GM10847 (cell line): Measurements from ENCODE around the gene ATXN2L.
A peak's percentile ranks its signal among the peaks of the same experiment; 100 is the strongest.

ENCODE experiments used
- POLR2A ChIP-seq: IDR thresholded peaks from 2 replicates; pipeline ENCODE4 v1.6.1; 2011; ENCODE audit not compliant: insufficient read length; ENCODE audit errors: extremely low read depth

ATXN2L gene

DNA sequence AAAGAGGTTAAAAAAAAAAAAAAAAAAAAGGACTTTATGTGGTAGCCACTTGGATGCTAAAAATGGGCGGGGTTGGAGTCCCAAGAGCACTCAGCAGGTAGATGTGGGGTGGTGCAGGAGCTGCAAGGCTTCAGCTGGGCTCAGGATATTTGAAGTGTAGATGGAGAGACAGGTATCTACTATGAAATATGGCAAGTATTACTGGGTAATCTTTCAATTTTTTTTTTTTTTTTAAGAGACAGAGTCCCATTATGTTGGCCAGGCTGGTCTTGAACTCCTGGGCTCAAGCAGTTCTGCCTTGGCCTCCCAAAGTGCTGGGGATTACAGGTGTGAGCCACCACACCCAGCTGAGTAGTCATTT is 15.7 kb downstream of the ATXN2L start:
- no peak for TF ChIP-seq POLR2A

DNA sequence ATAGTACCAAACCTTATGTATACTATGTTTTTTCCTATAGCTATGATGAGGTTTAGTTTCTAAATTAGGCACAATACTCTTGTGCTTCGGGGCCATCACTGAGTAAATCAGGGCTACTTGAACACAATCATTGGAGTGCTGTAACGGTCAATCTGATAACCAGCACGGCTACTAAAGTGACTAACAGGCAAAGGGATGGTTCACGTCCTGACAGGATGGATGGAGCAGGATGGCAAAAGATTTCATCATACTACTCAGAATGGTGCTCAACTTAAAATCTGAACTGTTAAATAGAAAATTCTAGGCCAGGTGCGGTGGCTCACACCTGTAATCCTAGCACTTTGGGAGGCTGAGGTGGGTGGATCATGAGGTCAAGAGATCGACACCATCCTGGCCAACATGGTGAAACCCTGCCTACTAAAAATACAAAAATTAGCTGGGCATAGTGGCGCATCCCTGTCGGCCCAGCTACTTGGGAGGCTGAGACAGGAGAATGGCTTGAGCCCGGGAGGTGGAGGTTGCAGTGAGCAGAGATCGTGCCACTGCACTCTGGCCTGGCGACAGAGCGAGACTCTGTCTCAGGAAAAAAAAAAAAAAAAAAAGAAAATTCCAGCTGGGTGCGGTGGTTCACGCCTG is 16.3 kb downstream of the ATXN2L start:
- TF ChIP-seq POLR2A, result no peak

DNA sequence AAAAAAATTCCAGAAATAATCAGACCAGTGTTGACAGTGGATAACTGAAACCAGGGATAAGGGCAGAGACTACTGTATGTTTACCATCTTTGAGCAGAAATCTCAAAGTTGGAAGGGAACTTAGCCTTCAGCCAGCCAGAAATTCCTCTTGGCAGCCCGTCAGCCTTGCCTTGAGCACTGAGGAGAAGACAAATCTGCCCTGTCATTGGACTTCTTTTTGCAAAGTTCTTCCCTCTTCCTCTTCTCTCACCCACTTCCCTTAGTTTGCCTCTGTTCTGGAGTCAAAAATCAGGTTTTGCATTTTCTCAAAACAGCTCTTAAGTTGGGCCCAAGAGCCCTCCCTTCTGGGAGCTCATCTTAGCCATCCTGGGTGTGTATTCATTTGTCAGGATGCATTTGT is 17.1 kb downstream of the ATXN2L start:
- TF ChIP-seq POLR2A, result no peak

DNA sequence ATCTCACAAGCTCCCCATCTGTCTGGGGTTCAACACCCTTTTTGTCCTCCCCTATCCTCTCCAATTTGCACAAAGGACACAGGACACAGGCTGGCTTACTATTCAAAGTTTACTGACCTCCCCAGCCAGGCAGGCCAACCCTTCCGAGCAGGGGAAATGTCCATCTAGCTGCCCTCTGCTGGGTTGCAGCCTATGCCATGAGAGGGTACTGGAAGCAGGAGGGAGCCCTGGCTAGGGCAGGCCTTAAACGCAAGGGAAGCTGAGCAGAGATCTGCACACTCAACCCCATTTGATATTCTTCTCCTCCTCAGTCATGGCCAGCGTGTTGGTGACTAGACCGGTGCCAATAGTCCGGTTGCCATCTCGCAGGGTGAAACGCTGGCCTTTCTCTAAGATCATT is 19.9 kb downstream of the ATXN2L start:
- no peak for TF ChIP-seq POLR2A

GRCh38 chr16:28843766-28844165 is 21.0 kb downstream of the ATXN2L start:
- TF ChIP-seq POLR2A, result no peak

DNA sequence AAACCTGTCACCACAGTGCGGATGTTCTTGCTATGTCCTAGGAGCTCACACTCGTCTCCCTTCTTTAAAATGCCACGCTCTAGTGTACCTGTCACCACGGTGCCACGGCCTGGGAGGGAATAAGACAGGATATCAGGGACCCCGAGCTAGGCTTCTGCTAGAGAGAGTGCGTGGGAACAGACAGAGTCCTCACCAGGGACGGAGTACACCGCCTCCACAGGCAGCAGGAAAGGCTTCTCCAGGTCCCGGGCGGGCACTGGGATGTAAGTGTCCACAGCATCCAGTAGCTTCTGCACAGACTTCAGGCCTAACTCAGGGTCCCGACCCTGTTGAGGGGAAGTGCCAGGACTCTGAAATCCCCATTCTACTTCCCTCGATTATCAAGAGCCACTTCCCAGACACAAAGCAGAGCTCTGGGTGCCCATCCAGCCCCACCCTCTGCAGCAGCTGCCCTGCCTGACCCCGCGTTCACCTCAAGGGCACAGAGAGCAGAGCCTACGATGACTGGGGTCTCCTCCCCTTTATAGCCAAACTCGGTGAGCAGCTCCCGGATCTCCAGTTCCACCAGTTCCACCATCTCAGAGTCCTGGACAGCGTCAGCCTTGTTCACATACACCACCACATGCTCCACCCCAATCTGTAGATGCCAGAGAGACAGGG is 21.6 kb downstream of the ATXN2L start:
- TF ChIP-seq POLR2A, result no peak

DNA sequence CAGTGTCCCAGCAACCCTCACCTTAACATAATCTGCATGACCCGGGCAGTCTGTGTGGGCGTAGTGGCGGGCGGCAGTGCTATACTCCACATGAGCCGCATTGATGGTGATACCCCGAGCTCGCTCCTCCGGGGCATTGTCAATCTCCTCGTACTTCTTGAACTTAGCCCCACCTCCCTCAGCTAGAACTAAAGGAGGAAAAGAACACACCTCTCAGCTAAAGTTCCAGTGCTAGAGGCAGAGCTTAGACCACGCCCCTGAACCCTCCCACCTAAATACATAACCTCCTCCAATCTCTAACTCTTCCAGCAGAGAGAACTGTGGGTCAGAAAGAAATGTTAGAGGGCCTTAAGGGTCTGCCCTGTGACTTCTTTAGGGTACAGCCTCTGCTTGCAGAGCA is 22.5 kb downstream of the ATXN2L start:
- TF ChIP-seq POLR2A, result no peak

- no peak for TF ChIP-seq POLR2A
These were observed 22.9 kb downstream of the ATXN2L start for GRCh38 chr16:28845761-28846079.

DNA sequence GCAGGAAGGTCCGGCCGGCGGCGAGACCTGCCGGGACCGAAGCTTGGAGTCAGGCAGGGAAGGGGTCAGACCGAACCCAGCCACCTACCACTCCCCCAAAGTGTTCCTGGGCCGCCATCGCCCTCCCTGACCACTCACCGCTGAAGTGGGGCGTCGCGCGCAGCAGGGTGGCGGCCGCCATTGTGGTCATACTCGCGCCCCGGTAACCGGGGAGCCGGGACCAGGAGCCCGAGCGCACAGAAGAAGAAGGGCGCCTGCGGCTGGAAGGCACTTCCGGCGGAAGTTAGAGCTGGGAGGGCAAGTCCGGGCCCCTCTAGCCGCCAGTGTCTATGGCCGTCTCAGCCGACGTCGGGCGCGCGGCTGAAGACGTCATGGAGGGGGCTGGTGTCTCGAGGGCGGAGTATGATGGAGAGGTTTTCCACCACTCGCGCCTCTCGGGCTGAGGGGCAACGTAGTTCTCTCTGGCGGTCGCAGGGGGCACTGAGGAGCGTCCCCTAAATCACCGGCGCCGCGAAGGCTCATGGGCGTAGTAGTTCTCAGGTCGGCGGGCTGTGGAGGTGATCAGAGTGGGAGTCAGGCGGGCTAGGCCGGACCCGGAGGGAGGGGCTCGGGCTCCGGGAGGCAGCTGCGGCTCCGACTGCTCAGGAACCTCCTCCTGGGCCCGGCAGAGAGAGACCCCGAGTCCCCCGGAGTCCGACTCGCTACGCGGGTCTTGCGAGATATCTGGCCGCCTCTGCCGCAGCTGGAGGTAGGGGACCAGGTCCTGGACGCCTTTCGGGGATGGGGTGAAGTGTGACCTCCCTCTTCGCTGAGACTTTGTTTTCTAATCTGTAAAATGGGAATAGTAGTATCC is 23.5 kb downstream of the ATXN2L start, which contains the start of gene TUFM:
TUFM (minus strand) TSS at position 269 of the 853 bp plus-strand sequence; CDS start at position 190, 79 bp downstream.
- TF ChIP-seq POLR2A, result peak; percentile 75

DNA sequence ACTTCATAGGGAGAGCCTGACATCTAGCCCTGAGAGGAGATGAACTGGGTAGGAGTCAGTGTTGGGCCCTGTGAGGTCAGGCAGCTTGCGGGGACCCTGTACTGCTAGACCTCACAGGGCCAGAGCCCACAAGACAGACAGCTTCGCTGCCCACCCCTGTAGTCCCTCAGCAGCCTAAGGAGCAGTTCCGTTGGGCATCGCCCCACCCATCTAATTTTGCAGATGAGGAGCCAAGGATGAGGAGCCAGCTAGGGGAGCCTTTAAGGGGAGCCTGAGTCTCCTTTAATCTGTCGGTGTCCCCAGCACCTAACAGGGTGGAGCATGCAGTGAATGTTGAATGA is 24.1 kb downstream of the ATXN2L start:
- no peak for TF ChIP-seq POLR2A

DNA sequence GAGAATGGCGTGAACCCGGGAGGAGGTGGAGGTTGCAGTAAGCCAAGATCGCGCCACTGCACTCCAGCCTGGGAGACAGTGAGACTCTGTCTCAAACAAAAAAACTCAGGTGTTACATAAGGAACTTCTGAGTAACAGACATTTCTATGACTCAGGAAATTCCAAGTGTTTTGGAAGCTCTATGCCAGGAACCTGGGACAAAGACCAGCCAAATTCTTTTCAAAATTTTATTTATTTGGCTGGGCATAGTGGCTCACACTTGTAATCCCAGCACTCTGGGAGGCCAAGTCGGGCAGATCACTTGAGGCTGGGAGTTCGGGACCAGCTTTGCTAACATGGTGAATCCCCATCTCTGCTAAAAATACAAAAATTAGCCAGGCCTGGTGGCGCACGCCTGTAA is 35.6 kb downstream of the ATXN2L start:
- TF ChIP-seq POLR2A, result no peak

- no peak for TF ChIP-seq POLR2A
These were observed 36.5 kb downstream of the ATXN2L start for GRCh38 chr16:28859326-28859725.

DNA sequence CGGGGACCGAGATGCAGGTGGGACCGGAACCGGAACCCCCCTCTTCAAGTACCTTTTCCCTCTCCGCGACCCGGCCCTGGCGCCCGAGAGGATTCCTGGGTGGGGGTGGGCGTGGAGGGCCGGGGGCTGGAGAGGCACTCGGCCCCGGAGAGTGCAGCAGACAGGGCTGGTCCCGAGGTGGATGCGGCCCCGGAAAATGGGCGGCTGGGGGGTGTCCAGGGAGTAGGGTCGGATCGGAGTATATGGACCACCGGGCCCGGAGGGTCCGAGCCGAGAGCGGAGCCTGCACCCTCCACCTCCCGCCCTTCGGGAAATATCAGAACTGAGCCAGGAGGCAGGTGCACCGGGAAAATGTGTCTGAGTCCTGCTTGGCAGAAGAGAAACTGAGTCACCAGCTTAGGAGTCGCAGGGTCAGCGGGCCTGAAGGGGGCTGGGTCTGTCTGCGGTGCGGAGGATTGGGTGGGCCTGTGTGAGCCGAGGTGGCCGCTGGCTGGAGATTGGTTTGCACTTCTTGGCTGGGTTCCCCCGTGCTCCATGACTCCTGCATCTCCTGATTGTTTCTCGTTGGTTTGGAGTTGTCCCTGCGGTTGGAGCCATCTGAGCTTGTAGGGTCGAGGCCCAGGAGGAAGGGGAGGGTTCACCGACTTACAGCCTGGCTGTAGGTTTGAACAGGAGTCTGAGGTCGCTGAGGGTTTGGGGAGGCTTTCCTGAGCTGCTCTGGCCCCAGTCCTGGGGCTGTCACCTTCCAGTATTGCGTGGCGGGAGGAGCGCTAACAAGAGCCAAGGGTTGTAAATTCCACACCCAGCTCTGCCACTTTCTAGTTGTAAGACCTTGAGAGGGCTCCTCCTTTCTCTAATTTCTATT is 41.4 kb downstream of the ATXN2L start:
- no peak for TF ChIP-seq POLR2A

DNA sequence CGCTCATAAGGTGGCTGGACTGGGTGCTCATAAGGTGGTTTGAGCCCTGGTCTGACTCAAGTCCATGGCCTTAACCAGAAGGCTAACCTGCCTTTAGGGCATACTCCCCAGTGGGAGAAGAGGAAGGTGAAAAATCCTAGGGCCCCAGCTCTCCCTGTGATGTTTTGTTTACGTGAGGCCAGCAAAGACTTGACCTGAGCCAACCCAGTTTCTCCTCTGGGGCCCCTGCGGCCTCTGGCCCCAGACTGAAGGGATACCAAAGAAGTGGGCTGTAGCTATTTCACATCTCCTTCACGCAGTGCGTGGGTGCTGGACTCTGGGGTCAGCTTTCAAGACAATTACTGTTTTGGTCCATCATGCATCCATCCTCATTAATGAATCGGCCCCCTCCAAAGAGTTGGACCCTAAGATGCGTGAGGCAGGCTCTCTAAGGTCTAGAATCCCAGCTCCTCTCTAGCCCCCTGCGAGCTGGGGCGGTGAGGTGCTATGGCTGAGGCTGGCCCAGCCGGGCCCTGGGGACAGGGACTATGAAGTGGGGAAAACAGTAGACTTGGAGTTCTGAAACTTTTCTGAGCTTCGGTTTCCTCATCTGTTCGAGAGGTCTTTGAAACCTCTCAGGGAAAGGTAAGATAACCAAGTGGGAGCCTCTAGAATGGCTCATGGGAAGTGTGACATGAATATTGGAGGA is 42.3 kb downstream of the ATXN2L start:
- TF ChIP-seq POLR2A, result no peak

- no peak for TF ChIP-seq POLR2A
These were observed 43.1 kb downstream of the ATXN2L start for GRCh38 chr16:28865722-28866453.

GRCh38 chr16:28866454-28866804 is 43.6 kb downstream of the ATXN2L start:
- no peak for TF ChIP-seq POLR2A
